Hepatic stellate cell (primary cell): ENCODE results near the gene SGPP1.
A peak's percentile ranks its signal among the peaks of the same experiment; 100 is the strongest.
"Not testable (repeated sequence)": the region's sequence is repeated elsewhere in the genome, so short reads cannot be mapped to it uniquely, and the experiment has no call there.

Experiments used
- DNase-seq: peaks from one replicate; pipeline ENCODE4 v3.0.0; 2011; ENCODE audit warnings: low spot score

Gene SGPP1

GRCh38 chr14:63673886-63674497 lies 53.9 kb downstream of the SGPP1 start:
- no peak for DNase-seq

DNA sequence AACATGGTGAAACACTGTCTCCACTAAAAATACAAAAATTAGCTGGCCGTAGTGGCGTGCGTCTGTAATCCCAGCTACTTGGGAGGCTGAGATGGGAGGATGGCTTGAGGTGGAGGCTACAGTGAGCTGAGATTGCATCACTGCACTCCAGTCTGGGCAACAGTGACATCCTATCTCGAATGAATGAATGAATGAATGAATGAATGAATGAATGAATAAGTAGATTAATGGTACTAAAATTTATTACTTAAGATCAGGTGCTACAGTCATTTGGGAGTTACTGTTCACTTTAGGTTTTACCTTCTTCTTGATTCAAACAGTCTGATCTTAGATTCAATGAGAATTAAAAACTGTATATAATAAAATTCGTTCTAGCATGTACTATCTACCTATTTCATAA lies 54.6 kb downstream of the SGPP1 start:
- no peak for DNase-seq

GRCh38 chr14:63672417-63673180 lies 55.3 kb downstream of the SGPP1 start:
- DNase-seq = no peak

GRCh38 chr14:63671987-63672386 lies 55.9 kb downstream of the SGPP1 start:
- no peak for DNase-seq

- DNase-seq = no peak
These were observed 57.2 kb downstream of the SGPP1 start for GRCh38 chr14:63670692-63671091.

- DNase-seq = no peak
These were observed 61.5 kb downstream of the SGPP1 start for GRCh38 chr14:63666335-63666734.

- peak; percentile 13 for DNase-seq
These were observed 64.2 kb downstream of the SGPP1 start for GRCh38 chr14:63663428-63664341.

- DNase-seq = no peak
These were observed 65.1 kb downstream of the SGPP1 start for GRCh38 chr14:63662776-63663175.

DNA sequence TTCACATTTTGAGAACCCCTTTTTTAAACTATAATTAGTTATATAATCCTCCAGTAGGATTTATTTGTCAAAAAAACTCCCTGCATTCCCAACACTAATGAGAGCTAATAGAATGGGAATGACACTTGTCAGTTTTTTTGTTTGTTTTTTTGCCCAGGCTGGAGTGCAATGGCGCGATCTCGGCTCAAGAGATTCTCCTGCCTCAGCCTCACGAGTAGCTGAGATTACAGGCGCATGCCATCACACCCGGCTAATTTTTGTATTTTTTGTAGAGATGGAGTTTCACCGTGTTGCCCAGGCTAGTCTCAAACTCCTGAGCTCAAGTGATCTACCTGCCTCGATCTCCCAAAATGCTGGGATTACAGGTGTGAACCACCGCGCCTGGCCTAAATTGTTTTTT lies 66.0 kb downstream of the SGPP1 start:
- not testable (repeated sequence) for DNase-seq

GRCh38 chr14:63659726-63660125 lies 68.1 kb downstream of the SGPP1 start:
- DNase-seq = no peak

- DNase-seq = no peak
These were observed 71.7 kb downstream of the SGPP1 start for GRCh38 chr14:63656194-63656593.

- no peak for DNase-seq
These were observed 72.9 kb downstream of the SGPP1 start for GRCh38 chr14:63654936-63655335.

DNA sequence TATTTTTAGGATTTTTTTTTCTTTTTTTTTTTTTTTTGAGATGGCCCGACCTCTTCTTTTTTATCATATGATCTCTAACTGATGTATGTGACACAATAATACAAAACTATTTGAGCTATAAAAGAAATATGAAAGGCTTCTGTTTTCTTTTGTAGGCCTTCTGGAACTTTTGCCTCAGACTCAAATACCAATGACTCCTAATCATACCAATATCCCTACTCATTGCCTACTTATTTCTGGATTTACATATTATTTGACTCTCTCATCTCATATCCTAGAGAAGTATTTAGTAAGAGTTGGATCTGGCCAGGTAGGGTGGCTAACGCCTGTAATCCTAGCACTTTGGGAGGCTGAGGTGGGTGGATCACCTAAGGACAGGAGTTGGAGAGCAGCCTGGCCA lies 73.5 kb downstream of the SGPP1 start:
- DNase-seq = peak; percentile 64

DNA sequence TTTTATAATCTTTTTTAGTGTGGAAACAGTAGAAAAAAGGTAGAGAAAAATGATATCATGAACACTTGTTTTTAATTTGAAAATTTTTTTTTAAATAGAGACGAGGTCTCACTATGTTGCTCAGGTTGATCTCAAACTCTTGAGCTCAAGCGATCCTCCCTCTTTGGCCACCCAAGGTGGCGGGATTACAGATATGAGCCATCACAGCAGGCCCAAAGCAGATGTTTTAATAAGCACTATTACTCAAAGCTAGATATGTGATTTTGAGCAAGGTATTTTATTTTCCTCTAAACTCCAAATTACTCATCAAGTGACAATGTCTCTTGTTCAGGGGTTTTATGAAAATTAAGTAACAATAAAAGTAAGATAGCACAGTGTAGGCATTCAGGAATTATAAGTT lies 75.5 kb downstream of the SGPP1 start:
- DNase-seq = no peak

GRCh38 chr14:63650256-63650952 lies 77.5 kb downstream of the SGPP1 start:
- DNase-seq = no peak

DNA sequence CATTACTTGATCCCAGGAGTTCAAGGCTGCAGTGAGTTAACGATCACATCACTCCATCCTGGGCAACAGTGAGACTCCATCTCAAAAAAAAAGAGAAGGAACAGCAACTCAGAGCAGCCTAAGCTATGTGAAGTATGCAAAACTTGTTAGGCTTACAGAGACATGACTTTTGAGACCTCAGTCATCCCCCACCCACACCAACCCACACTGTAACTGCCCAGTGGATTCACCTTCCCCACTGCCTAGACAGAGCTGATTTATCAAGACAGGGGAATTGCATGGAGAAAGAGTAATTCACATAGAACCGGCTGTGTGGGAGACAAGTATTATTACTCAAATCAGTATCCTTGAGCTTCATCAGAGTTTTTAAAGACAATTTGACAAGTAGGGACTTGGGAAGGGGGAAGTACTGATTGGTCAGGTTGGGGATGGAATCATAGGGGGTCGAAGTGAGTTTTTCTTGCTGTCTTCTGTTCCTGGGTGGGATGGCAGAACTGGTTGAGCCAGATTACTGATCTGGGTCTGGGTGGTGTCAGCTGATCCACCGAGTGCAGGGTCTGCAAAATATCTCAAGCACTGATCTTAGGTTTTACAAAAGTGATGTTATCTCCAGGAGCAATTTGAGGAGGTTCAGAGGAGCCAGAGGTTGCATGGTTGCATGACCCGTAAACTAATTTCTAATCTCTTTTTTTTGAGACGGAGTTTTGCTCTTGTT lies 80.0 kb downstream of the SGPP1 start:
- no peak for DNase-seq

- no peak for DNase-seq
These were observed 83.1 kb downstream of the SGPP1 start for GRCh38 chr14:63644741-63645140.

DNA sequence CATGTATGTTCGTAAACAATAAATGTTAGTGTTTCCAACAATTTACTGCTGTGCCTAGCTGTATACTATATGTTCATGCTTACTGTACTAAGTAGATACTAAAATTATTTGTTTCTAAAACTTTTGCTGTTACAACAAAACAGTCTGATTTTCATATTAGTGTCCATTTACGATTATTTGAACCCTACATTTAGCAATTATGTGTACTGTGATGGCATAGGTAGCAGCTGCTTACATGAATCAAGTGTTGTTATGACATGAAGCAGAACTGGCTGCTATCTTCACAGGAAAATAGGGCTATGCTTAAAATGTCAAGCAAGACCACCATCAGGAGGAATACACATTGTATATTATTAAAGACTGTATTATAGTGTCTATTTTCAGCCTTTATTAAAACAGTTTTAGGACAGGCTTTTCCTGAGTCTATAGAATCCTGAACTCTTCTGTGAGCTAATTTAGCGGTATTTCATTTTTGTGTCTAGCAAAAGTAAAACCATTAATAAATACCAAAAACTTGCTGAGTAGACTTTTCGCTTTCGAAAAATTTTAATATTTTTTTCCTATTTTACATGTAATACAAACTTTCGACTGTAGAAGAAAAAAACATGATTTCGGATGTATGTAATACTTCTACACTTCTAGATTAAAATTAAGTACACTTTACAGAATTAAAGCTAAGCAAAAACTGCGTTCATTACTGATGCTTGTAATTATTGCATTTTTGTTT lies 85.0 kb downstream of the SGPP1 start:
- DNase-seq = no peak

GRCh38 chr14:63642229-63642611 lies 85.6 kb downstream of the SGPP1 start:
- peak; percentile 89 for DNase-seq

- DNase-seq = peak; percentile 94
These were observed 86.2 kb downstream of the SGPP1 start, which contains the start of gene WDR89 for GRCh38 chr14:63641473-63642228. Gene WDR89 (minus strand): TSS chr14:63641871. CDS start chr14:63599942, 41,929 bp downstream.
